Stimulated activated CD4-positive, alpha-beta T cell treated with anti-CD3 and anti-CD28 coated beads, Interleukin-12 subunit alpha, Interleukin-12 subunit beta, amount 100 ng/mL, for 4 hours (primary cell): ENCODE data around the gene COX6A1.
A peak's percentile ranks its signal among the peaks of the same experiment; 100 is the strongest.
"Not testable (repeated sequence)": the region's sequence is repeated elsewhere in the genome, so short reads cannot be mapped to it uniquely, and the experiment has no call there.

Experiments
- DNase-seq: peaks from one replicate; pipeline ENCODE4 v3.0.0-alpha.2; 2020

The COX6A1 gene

DNA sequence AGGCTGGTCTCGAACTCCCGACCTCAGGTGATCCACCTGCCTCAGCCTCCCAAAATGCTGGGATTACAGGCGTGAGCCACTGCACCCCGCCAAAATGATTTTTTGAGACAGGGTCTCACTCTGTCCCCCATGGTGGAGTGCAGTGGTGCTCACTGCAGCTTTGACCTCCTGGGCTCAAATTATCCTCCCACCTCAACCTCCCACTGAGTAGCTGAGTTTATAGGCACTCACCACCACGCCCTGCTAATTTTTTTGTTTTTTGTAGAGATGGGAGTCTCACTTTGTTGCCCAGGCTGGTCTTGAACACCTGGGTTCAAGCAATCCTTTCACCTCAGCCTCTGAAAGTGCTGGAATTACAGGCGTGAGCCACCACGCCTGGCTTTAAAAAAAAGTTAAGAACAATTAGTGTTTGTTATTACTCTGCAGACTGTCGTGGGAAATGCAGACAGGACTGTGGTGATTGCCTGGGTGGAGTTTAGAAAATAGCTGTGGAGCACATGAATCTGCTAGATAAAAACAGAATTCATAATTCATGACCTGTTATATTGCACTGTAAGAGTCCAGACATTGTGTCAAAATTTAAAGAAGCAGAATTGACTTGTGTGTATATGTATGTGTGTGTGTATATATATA lies 9.2 kb upstream of the COX6A1 start:
- no peak for DNase-seq

DNA sequence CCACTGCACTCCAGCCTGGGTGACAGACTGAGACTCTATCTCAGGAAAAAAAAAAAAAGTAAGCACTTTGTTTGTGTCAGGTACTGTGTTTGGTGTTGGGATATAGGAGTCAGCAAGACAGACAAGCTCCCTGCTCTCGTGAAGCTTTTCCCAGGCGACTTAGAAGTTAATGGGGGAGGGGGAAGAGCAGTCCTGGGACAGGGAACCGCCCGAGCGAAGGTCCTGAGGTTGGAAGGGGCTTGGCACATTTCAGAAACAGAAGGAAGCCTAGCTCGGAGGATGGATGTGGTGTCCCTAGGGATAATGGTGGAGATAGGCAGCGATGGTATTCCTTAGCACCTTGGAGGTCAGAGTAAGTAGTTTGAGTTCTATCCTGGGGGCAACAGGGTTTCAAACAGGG lies 8.5 kb upstream of the COX6A1 start:
- no peak for DNase-seq

DNA sequence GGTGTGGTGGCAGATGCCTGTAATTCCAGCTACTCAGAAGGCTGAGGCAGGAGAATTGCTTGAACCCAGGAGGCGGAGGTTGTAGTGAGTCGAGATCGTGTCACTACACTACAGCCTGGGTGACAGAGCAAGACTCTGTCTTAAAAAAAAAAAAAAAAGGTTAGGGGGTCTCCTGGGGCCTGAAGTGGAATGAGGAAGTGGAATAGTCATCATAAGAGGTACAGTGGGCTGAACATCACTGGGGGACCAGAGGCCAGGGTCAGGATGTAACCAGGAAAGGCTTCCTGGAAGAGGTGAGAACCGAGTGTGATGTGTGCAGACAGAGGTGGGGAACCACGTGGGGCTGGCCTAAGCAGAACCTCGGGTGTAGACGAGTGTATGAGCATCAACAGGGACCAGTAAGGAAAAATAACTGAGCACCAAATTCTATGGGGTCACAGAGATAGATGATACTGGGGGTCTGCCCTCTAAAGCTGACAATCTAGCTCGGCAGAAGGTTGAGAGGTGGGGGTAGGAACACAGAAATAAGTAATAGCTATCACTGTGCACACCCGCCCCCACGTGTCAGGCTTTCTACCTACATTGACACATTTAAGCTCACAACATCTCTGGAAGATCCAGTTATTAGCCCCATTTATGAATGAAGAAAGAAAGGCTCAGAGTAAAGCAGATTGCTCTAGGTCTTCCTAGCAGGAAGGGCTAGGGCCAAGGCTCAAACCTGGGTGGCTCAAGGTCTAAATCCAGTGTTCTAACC lies 5.0 kb upstream of the COX6A1 start:
- no peak for DNase-seq

DNA sequence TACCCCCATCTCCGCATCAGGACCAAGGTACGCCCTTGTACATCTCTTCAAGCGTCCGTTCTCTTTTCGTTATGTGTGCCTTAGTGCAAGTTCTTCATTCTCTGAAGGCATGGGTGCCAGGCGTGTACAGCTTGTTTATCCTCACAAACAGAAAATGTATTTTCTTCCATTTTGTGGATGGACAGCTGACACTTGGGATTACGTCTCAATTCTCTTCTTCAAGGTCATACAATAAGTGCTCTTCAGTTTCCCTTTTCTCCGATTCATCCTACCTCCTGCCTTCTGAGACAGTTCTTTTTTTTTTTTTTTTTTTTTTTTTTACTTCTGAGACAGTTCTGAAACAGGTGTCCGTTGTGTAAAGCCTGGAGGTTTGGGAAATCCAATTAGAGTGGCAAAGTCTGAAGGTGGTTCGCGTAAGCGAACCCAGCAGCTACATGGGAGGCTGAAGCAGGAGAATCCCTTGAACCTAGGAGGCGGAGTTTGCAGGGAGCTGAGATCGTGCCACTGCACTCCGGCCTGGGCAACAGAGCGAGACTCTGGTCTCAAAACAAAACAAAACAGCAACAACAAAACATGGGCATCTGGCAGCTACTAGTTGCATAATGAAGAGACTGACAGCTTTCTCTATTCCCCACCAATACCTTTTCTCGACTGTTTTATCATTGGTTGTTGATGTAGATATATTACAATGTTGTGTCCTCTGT lies 734 bp downstream of the COX6A1 start:
- DNase-seq = no peak

DNA sequence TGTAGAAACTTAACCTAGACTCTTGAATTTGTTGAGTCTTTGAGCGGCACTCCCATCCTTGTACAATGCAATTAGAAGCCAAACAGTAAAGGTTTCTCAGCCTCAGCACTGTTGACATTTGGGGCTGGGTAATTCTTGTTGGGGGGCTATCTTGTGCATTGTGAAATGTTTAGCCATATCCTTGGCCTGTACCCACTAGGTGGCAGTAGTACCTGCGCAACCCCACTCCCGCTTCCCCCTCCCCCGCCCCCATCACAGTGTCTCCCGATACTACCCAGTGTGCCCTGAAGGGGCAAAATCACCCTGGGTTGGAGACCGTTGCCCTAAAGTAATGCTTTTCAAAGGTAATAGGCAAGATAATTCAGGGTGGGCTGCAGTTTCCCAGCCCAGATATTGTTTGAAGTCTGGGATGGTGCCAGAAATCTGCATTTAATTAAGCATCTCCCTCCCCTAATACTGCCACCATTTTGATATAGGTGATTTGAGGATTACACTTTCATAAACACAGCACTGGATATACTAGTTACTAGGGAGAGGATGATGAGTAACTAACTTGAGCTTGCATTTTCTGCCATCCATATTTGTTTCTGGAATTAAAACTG lies 1.8 kb downstream of the COX6A1 start:
- DNase-seq = peak; percentile 62

DNA sequence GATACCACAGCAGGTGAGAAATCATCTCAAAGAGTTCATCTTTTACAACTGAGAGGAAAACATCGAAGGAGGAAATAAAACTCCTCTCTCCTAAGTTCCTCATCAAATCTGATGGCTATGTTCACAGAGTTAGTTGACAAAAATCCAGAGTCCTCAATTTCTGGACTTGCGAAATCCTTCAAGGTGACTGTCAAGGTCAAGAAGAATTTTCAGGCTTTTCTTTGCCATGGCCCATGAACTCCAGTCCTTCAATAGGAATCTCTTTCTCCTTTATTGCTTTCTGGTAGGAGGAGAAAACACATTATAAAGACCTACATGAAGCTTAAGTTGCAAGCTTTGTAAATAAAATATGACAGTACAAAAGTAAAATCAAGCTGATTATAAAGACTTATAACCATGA lies 6.8 kb downstream of the COX6A1 start:
- no peak for DNase-seq

DNA sequence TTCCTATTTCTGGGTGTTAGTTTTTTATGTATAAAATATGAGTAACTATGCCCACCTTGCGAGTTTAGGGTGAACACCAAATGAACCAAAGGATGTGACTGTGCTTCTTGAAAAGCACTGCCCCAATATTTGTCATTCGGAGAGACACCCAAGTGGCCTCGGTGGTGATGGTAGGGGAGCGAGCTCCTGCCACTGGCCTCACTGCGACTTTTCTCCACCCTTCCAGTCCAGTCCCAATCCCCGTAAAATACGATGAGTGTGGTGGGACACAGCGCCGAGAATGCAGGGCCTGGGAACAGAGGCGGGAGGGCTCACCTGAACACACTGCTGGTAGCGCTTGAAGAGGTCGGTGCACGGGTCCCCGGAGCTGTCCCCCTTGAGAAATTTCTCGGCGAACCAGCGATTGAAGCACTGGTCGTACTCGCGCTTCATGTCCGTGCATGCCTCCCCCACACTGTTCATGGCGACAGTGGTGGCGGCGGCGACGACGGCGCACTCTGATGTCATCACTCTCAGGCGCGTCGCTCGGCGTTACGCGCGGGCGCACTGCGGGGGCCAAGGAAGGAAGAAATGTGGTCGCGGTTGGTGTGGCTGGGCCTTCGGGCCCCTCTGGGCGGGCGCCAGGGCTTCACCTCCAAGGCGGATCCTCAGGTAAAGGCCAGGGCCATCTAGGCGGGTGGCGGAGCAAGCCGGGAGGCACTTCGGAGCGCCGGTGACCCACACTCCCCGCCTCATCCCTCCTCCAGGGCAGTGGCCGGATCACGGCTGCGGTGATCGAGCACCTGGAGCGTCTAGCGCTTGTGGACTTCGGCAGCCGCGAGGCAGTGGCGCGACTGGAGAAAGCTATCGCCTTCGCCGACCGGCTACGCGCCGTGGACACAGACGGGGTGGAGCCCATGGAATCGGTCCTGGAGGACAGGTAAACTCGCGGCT lies 8.3 kb downstream of the COX6A1 start, which contains the start of the genes GATC and TRIAP1:
Gene GATC, plus strand, starts transcription at position 534 of the 933 bp plus-strand sequence. Its CDS starts 37 bp downstream, at position 571.
Gene TRIAP1, minus strand, starts transcription at position 474 of the 933 bp plus-strand sequence. Its CDS starts 12 bp downstream, at position 462.
- peak; percentile 86 for DNase-seq

DNA sequence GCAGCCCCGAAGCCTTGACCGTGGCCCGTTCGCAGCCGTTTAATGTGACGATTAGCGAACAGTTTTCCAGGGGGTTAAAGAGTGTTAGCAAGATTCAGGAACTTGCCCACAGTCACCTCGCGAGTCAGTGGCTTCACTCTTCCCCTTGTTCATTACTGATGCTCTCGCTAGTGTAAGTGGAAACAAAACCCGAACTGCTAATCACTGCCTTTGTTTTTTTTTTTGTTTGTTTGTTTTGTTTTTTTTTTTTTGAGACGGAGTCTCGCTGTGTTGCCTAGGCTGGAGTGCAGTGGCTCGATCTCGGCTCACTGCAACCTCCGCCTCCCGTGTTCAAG lies 8.9 kb downstream of the COX6A1 start:
- not testable (repeated sequence) for DNase-seq

DNA sequence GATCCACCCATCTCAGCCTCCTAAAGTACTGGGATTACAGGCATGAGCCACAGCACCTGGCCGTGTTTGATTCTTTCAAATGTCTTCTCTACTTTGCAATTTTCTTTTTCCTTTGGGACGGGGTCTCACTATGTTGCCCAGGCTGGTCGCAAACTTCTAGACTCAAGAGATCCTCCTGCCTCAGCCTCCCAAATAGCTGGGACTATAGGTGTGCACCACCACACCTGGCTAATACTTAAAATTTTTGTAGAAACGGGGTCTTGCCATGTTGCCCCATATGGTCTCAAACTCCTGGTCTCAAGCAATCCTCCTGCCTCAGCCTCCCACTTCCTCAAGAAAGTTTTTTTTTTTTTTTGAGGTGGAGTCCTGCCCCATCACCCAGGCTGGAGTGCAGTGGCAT lies 10.1 kb downstream of the COX6A1 start:
- no peak for DNase-seq

DNA sequence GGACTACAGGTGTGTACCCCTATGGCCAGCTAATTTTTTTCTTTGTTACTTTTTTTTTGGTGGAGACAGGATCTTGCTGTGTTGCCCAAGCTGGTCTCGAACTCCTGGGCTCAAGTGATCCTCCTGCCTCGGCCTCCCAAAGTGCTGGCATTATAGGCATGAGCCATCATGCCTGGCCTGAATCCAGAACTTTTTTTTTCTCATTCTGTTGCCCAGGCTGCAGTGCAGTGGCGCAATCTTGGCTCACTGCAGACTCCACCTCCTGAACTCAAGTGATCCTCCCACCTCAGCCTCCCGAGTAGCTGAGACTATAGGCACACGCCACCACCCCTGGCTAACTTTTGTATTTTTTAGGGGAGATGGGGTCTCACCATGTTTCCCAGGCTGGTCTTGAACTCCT lies 14.6 kb downstream of the COX6A1 start:
- not testable (repeated sequence) for DNase-seq

DNA sequence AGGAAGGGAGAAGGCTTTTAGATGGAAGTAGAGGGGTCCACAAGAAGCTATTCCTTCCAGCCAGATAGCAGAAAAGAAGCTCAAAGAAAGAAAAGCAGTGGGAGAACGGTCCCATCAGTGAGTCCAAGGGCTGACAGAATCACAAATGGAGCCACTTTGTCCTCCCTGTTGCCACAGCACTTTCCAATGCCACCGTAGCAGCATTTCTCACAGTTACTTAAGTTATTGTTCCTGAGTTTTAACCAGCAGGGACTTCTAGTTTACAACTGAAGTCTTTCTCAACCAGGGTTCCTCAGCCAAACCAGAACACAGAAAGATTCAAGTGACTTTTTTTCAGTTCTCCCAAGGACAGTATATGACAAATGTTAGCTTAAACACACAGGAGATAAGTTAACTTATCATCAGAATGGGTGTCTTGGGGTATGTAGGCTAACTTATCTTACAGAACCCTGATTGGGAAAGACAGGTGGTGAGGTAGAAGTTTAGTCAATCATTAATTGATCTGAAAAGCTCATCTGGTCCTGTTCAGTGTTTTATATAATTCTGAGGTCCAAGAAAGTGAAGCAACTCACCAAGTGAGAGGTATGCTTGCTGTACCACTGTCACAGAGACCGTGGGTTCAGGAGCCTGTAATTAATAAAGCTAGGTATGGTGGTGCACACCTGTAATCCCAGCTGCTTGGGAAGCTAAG lies 15.3 kb downstream of the COX6A1 start:
- no peak for DNase-seq

DNA sequence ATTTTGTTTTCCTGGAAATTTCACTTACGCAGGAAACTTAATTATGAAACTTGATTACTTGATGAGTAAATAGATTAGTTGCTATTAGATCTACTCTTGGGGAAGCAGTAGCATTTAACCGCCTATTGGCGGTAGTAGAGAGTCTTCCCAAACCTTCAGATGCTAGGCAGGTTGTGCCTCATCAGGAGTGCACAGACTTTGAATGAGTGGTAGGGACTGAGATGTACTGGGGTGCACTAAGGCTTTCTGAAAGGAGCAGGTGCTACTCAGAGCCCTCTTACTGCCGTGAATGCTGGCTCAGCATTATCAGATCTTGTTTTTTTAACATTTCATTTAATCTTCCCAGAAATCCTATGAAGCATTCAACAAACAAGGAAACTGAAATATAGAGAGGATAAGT lies 16.1 kb downstream of the COX6A1 start:
- DNase-seq = no peak

DNA sequence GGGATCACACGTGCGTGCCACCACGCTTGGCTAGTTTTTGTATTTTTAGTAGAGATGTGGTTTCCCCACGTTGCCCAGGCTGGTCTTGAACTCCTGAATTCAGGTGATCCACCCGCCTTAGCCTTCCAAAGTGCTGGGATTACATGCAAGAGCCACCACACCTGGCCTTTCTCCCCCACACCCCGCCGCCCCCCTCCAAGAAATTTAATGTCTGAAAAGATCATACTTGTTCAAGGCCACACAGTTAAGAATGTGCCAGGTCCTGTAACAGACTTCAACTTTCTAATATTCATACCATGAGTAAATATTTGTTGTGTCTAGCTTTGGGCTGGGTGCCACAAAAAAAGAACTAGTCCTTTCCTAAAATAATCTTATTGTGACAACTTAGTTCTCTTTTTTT lies 17.4 kb downstream of the COX6A1 start:
- no peak for DNase-seq

DNA sequence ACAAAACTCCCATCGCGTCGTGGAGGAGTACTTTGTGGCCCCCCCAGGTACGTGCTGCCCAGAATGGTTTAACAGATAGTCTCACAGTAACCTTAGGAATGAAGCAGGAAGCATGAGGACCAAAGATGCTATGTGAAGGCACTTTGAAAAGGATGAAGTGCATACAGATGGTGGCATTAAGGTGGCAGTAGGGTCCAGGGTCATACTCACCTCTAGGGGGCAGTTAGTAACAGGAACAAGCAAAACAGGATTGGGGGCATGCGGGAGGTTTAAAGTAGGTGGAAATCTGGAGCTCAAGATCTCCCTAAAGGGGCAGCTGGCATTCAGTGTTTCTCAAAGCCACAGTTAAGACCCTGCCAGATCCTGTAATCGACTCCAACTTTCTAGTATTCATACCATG lies 19.2 kb downstream of the COX6A1 start:
- DNase-seq = no peak

DNA sequence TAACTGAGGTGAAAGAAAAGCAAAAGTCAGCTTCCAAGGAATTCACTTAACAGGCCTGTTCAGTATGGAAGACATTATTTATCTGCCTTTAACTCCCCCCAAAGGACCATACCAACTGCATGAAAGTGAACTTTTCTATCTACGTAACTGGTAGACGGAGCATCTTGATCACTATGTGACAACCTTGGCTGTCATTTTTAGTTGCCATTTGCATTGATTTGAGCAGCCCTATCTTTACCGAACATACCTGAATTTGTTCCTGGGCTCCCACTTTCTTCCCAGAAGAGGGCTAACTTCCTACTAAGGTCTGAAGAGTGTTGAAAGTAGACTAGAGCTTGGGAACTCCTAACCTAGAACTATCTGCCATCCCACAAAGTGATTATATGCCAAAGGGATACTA lies 22.2 kb downstream of the COX6A1 start:
- no peak for DNase-seq

DNA sequence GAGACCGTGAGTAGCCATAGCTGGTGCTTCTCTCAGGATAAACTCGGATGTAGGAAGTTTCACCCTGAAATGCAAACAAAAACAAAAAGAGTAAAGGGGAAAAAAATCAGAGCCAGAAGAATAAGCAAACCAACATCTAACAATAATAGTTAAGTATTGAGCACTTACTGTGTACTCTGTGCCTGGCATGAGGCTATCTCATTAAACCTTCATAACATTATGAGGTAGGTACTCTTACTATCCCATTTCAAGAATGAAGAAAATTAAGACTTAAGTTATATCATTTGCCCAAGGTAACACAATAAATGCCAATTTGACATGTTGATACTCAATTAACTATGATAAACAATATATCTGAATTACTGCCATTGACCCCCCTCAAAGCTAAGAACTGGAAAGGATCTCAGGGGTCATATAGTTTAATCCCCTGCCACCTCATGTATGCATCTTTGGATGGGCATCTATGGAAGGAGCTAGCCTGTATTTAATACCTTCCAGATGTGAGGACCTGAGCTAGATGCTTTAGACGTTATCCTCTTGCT lies 24.3 kb downstream of the COX6A1 start:
- no peak for DNase-seq

DNA sequence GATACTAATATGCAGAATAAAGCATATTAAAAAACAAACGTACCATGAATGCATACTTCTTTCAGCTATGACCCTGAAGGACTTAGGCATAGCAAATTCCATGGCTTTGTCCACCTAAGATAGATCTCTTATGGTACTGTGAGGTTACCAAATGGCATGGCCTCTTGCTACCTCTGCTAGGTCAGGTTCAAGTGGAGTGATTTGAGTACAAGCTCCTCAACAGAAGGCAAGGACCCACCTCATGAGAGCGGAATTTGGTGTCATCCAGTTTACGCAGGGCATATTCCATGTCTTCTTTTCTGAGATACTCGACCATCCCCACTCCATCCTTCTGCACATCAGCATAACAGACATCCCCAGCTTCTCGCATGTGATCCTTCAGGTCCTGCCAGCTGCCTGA lies 25.8 kb downstream of the COX6A1 start:
- no peak for DNase-seq

DNA sequence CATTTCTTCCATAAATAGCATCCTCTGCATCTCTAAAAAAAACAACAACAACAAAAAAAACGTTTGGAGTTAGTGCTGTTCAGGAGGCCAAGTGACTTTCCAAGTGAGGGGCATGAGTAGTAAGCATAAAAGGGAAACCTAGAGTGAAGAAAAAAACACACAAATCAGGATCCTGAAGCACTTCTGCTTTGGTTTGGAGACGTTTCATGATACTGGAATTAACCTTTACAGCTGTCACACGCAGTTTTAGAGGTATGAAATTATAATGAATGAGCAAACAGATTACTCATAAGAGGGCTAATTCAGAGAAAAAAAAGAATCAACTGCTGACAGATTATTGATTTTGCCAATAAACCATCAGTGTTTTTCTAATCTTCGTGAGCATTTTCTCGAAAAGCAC lies 27.8 kb downstream of the COX6A1 start:
- no peak for DNase-seq

DNA sequence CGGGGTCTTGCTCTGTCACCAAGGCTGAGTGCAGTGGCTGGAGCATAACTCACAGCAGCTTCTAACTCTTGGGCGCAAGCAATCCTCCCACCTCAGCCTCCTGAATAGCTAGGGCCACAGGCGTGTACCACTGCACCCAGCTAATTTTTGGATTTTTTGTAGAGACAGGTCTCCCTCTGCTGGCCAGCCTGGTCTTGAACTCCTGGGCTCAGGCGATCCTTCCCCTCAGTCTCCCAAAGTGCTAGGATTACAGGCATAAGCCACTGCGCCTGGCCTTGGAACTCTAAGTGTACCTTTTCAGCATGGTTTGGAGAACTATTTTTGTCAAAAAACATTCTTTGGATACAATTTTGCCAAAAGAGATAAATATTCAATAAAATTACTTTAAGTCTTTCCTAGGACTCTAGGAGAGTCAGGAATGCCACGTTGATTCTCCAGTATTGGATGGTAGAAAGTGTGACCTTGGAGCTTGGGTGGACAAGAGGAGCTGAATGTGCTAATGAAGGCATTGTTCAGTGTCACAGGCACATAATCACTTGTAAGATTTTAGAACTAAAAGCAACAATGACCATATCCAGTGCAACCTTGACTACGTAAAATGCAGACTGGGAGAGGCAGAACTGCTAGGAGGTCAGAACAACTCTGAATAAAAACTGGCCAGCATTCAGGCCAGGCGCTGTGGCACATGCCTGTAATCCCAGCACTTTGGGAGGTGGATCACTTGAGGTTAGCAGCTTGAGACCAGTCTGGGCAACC lies 28.8 kb downstream of the COX6A1 start:
- peak; percentile 28 for DNase-seq

DNA sequence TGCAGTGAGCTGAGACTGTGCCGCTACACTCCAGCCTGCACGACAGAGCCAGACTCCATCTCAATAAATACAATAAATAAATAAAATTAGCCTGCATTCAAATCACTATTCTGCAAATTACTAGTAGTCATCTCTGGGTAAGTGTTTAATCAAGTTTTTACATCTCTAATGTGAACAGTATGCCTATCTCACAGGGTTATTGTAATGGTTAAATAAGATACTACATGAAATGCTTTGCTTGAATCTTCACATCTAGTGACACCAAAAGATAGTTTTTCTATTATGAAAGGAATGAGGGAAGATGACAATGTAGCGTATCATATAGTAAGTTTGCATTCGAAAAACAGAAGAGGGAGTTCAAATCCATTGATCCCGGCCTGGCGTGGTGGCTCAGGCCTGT lies 29.5 kb downstream of the COX6A1 start:
- no peak for DNase-seq

DNA sequence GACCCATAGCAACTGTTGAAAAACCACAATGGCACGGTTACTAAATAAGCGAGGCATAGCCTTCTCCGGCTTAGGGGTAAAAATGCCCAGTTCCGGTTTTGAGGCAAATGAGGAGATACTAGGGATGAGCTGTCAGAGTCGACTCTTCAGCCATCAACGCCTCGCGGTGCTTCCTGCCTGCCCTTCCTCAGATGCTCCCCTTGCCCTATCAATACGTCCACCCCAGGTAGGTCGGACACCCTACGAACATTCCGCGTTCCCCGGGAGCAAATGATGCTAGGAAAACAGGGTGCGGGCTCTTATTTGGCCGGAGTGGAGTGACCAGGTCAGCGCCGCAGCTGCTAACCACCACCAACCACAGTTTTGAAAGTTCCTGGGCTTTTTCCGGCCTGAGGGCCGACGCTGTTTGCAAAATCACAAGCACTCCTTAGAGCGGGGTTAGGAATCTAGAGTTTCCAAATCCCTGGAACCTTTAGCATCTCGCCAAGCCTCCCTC lies 30.5 kb downstream of the COX6A1 start:
- DNase-seq = no peak
